NCI-H774 (cell line): Measurements from ENCODE around the gene ZNF587.
"Not testable (repeated sequence)": the region's sequence is repeated elsewhere in the genome, so short reads cannot be mapped to it uniquely, and the experiment has no call there.

Experiments used
- DNase-seq: peaks from one replicate; lab custom pipeline; 2025; lab: John Stamatoyannopoulos, UW

The ZNF587 gene

DNA sequence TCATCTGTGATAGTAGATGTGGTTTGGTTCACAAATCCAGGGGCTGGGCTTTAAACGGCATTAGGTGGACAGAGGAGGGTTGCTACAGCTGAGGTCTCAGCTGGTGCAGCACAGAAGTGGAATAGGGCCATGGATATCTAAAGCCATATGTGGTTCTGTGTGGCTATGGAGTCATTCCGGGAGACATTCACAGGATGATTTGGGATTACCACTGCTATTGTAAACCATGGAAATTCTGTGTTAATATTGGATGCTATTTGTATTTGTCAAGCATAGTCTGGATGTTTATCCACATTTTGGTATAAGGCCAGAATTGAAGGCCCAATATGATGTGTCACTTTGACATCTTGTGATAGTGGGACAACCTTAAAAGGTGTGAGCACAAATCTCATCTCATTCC lies 26.5 kb upstream of the ZNF587 start:
- DNase-seq, result not testable (repeated sequence)

DNA sequence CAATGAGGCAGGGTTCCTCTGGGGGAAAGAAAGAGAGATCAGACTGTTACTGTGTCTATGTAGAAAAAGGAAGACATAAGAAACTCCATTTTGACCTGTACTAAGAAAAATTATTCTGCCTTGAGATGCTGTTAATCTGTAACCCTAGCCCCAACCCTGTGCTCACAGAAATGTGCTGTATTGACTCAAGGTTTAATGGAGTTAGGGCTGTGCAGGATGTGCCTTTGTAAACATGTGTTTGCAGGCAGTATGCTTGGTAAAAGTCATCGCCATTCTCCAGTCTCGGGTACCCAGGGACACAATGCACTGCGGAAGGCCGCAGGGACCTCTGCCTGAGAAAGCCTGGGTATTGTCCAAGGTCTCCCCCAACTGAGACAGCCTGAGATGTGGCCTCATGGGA lies 26.1 kb upstream of the ZNF587 start:
- not testable (repeated sequence) for DNase-seq

DNA sequence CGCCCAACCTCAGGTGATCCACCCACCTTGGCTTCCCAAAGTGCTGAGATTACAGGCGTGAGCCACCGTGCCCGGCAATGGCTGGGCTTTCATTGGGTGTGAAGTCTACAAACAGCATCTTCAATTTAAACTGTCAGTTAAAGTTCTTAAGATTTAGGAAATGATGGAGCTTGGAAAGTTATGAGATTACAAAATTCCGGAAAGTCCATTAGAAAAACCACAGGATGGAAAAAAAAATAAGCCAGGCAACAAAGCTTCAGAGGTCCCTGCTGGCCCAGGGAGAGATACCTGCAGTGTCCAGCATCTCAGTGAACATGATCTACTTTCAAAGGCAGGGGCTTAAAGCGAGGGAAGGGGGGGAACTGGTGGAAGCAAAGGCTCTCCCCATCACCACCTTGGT lies 24.1 kb upstream of the ZNF587 start:
- no peak for DNase-seq

DNA sequence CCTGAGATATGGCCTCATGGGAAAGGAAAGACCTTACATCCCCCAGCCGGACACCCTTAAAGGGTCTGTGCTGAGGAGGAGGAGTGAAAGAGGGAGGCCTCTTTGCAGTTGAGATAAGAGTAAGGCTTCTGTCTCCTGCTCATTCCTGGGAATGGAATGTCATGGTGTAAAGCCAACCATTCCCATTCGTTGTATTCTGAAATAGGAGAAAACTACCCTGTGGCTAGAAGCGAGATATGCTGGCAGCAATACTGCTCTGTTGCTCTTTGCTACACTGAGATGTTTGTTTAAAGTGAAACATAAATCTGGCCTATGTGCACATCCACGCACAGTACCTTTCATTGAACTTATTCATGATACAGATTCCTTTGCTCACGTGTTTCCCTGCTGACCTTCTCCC lies 20.3 kb upstream of the ZNF587 start:
- no peak for DNase-seq

DNA sequence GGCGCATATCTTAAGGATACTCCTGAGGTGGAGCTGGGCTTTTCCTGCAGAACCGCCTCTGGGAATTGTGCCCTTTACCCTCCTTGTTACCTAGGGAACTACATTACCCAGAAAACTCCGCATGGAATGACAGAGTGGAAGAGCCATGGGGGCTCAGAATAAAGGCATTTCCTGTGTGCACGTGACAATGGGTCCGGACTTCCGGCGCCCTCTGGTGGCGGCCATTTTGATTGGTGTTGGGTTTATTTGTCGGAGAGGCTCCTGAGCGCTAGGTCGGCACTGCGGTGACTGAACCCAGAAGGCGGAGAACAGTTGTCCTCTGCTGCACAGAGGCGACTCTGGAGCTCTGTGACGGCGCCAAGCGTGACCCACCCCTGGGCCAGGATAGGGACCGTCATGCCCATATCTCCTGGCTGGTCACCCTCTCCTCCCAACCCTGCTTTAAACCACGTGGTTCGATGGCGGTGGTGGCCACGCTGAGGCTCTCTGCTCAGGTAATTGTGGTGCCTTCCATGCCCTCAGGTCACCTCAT lies 19.5 kb upstream of the ZNF587 start, which contains the start of gene ZNF587B:
Gene ZNF587B (plus strand): TSS at position 229 of the 532 bp plus-strand sequence. CDS start 230 bp downstream, at position 459.
- no peak for DNase-seq

DNA sequence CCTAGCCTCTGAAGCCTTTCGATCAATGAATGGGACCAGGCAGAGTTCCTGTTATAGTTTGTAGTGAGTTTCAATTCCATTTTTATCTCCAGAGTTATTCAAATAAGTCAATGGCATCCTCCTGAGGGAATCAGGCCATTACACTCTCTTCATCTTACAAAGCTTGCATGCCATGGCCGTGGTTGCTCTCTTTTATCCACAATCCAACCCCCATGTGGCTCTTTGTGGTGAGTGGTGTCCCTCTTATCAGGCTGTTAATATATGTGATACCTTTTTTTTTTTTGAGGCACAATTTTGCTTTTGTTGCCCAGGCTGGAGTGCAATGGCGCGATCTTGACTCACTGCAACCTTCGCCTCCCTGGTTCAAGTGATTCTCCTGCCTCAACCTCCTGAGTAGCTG lies 12.7 kb upstream of the ZNF587 start:
- not testable (repeated sequence) for DNase-seq

DNA sequence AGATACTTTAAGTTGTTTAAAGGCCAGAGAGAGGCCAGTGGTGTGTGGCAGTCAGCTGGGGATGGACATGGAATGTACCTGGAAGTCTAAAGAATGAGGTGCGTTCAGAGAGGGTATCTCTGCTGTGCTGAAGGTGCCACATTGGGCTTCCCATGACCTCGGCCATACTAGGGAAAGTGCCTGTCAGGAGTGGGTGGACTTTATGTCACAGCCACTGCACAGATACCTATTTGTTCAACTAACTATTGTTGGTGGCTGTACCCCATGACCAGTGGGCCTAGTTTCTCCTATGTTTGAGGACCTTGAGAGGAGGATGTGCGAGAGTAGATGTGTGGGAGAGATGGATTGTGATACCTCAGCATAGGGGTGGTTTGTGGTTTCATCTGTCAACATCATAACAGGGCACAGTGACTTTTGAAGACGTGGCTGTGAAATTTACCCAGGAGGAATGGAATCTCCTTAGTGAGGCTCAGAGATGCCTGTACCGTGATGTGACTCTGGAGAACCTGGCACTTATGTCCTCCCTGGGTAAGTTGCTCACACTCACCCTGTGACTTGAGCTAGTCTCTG lies 11.0 kb upstream of the ZNF587 start:
- DNase-seq, result not testable (repeated sequence)

DNA sequence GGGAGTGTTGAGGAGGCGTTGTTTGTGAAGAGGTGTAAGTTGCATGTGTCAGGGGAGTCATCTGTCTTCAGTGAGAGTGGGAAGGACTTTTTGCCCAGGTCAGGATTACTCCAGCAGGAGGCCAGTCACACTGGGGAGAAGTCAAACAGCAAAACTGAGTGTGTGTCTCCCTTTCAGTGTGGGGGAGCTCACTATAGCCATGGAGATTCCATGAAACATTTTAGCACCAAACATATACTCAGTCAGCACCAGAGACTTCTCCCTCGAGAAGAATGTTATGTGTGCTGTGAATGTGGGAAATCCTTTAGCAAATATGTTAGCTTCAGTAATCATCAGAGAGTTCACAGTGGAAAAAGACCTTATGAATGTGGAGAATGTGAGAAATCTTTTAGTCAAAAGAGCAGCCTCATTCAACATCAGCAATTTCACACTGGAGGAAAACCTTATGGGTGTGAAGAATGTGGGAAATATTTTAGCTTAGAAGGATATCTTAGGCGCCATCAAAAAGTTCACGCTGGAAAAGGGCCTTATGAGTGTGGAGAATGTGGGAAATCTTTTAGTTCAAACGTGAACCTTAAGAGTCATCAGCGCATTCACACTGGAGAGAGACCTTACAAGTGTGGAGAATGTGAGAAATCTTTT lies 8.4 kb upstream of the ZNF587 start:
- DNase-seq, result no peak

DNA sequence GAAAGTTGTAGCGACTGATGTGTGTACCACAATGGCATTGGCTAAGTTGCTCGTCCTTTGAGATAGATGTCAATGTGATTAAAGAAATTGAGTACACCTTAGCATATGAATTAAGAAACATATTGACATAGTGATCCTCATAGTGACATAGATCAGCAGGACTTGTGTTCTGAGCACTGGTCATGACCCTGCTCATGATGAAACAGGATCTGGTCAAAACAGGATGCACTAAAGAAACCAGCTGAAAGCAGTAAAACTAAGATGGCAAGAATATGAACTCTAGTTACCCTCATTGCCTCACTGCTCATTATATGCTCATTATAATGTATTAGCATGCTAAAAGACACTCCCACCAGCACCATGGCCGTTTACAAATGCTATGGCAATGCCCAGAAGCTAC lies 2.5 kb upstream of the ZNF587 start:
- not testable (repeated sequence) for DNase-seq

DNA sequence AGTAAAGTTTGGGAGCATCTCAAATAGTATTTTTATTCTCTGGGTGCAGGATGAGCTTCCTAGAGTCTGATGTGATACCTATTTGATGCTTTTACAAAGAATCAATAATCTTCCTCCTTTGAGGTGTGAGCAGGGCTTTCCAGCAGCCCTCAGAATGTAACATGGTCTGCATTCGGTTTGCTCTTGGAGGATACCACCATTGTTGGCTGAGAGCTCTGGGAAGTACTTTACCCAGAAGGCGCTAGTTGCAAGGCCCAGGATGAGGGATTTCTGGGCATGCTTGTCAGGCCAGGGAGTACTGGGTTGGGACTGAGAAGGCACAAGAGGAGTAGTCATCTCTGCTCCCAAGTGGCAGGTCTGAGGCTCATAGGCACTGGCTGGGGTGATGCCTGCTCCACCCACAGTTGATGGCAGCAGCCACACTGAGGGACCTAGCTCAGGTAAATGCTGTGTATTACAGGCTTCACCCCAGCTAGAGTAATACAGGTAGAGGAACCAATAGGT lies 445 bp upstream of the ZNF587 start:
- DNase-seq, result not testable (repeated sequence)

DNA sequence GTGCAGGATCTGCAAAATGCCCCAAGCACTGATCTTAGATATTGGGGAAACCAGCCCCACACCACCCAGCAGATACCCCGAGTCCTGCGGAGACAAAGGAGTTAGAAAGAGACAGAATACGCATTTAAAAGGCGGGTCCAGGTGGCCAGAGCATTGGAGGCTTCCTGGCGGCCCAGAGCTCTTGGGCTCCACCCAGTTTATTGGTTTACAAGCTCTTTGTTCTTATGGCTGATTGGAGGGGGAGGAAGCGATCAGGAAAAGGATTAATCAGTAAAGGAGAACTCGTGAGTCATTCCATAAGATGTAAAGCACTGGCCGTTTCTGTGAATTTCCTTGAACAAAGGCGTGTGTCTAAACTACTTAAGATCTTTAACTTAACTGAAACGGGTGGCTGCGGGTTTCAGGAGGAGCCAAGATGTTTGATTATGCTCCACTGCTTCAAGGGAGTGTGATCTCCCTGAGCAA lies 926 bp downstream of the ZNF587 start:
- DNase-seq, result no peak

DNA sequence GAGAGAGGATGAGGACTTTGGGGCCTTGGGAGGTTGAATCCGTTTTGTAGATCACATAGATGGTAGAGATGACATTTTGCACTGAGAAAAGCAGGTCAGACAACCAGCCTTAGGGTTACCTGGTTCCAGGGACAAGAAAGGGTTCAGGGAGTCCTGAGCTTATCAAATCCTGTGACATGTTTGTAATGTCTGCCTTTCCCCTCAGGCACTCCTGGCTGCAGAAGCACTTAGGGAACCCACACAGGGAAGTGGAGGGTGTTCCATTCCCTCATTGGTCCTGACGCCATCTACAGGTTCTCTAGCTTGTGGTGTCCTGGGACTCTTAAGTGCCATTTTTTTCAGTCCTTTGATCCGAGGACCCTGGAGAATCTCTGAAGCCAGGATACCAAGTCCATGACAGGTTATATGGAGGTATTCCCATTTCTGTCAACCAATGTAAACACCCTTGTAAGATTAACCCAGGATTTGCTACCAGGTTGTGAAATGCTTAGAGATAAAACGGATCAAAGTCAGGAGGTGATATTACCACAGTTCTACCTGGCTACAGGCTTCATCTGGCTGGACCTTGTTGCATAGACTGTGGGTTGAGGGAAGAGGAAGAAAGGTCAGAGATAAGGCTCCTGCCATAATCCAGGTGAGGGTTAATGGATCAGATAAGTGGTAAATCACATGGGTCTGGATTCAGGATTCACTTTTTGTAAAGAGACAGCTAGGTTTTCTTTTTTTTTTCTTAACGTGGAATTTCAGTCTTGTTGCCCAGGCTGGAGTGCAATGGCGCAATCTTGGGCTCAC lies 2.3 kb downstream of the ZNF587 start:
- DNase-seq, result not testable (repeated sequence)

DNA sequence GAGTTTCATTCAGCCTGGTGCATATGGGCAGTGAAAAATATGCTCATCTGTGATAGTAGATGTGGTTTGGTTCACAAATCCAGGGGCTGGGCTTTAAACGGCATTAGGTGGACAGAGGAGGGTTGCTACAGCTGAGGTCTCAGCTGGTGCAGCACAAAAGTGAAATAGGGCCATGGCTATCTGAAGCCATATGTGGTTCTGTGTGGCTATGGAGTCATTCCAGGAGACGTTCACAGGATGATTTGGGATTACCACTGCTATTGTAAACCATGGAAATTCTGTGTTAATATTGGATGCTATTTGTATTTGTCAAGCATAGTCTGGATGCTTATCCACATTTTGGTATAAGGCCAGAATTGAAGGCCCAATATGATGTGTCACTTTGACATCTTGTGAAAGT lies 4.5 kb downstream of the ZNF587 start:
- not testable (repeated sequence) for DNase-seq

DNA sequence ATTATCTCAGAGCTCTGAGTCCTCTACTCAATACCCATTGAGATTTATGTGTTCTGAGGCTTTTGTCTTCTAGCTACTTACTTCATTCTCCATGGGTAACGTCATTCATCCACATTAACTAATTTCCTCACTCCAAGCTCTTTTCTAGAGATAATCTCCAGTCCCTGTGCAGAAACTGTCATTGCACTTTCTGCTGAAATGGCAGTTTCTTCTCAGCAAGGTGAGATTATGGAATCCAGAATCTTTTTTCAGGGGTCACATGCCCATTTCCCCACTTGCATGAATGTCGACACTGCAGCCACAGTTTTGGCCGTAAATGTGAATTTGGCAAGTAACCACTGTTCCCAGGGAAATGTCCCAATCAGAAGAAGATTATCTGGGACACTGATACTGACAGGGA lies 12.7 kb downstream of the ZNF587 start:
- not testable (repeated sequence) for DNase-seq

DNA sequence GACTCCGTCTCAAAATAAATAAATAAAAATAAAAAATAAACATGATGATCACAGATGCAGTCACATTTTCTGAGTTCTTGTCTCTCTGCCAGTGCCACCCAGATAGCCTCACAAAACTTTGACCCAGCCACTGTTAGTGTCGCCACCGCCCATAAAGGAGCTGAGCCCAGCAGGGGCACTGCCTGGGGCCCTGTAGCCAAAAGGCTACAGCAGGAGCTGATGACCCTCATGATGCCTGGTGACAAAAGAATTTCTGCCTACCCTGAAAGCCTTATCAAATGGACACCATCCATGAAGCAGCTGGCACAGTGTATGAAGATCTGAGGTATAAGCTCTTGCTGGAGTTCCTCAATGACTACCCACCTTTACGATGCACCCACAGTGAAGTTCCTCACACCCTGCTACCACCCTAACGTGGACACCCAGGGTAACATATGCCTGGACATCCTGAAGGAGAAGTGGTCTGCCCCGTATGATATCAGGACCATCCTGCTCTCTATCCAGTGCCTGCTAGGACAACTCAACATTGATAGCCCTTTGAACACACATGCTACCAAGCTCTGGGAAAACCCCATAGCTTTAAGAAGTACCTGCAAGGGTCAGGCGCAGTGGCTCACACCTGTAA lies 18.3 kb downstream of the ZNF587 start:
- DNase-seq, result no peak

DNA sequence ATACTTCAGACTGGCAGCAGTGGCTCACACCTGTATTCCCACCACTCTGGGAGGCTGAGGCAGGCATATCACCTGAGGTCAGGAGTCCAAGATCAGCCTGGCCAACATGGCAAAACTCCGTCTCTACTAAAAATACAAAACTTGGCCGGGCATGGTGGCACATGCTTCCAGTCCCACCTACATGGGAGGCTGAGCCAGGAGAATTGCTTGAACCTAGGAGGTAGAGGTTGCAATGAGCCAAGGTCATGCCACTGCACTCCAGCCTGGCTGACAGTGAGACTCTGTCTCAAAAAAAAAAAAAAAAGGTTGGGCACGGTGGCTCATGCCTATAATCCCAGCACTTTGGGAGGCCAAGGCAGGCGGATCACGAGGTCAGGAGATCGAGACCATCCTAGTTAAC lies 20.0 kb downstream of the ZNF587 start:
- DNase-seq, result not testable (repeated sequence)

DNA sequence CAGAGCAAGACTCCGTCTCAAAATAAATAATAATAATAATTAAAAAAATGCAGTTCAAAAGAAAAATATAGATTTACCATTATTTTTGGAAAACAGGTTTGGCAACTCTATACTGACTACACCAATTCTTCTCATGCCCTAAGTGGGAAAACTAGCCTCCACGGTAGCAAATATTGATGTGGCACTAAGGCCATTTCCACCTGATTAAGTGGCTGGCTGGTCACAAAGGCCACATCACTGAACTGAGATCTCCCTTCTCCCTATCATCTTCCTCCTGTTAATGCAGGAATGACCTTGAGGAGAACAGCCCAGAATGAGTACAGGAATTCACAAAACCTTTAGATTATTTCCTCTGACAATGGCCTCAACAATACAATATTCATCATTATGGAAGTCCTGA lies 20.6 kb downstream of the ZNF587 start:
- DNase-seq, result no peak

DNA sequence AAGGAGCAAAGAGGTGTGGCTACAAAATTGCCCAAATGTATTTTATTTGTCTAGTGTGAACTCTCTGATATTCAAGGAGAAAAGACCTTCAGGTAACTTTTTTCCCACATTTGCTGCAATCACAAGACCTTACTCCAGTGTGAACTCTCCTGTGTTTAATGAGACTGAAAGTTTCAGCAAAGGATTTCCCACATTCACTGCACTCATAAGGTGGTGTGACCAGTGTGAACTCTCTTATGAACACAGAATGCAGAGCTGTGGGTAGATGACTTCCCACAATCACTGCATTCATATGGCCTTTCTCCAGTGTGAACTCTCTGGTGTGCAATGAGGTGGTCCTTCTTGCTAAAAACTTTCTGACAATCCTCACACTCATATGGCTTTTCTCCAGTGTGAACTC lies 22.8 kb downstream of the ZNF587 start:
- DNase-seq, result no peak

DNA sequence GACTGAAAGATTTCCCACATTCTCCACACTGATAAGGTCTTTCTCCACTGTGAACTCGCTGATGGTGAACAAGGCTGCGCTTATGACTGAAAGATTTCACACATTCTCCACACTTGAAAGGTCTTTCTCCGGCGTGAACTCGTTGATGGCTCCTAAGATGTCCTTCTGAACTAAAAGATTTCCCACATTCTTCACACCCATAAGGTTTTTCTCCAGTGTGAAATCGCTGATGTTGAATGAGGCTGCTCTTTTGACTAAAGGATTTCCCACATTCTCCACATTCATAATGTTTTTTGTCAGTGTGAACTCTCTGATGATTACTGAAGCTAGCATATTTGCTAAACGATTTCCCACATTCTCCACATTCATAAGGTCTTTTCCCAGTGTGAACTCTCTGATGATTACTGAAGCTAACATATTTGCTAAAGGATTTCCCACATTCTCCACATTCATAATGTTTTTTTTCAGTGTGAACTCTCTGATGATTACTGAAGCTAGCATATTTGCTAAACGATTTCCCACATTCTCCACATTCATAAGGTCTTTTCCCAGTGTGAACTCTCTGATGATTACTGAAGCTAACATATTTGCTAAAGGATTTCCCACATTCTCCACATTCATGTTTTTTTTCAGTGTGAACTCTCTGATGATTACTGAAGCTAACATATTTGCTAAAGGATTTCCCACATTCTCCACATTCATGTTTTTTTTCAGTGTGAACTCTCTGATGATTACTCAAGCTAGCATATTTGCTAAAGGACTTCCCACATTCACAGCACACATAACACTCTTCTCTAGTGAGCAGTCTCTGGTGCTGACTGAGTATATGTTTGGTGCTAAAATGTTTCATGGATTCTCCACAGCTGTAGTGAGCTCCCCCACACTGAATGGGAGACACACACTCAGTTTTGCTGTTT lies 24.5 kb downstream of the ZNF587 start:
- DNase-seq, result not testable (repeated sequence)

DNA sequence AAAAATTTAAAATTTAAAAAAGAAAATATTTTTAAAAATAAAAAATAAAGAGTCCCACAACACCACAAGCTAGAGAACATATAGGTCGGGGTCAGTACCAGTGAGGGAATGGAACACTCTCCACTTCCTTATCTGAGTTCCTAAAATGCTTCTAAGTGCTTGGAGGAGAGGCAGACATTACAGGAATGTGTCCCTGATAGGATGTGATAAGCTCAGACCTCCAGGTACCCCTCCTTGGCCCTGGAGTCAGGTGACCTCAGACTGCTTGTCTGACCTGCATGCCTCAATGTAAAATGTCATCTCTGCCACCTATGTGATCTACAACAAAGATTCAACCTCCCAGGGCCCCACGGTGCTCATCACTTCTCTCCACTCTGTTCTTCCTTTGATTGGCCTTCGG lies 36.4 kb downstream of the ZNF587 start:
- DNase-seq, result no peak
